Endodermal cell (in vitro differentiated cells): Measurements from ENCODE around the gene TECR. TPM values are rescaled to one million over a fixed set of nuclear protein-coding genes. Genes with fewer than 3 reads are reported as not detected.
"Not testable (repeated sequence)": the region's sequence is repeated elsewhere in the genome, so short reads cannot be mapped to it uniquely, and the experiment has no call there.

Experiments used
- DNase-seq: peaks from one replicate; pipeline ENCODE4 v3.0.0-alpha.2; 2017
- H3K27ac ChIP-seq: 2 replicates; pipeline ENCODE4 v1.5.1; 2013; ENCODE audit warnings: mild to moderate bottlenecking, low read depth, low read length, moderate library complexity
- H3K27me3 ChIP-seq: 2 replicates; pipeline ENCODE4 v1.6.1; 2013; ENCODE audit warnings: mild to moderate bottlenecking, low read length, moderate library complexity; ENCODE audit not compliant: insufficient read depth, control insufficient read depth, poor library complexity, severe bottlenecking
- H3K36me3 ChIP-seq: 2 replicates; pipeline ENCODE4 v1.7.0; 2013; ENCODE audit warnings: mild to moderate bottlenecking, low read length, moderate library complexity; ENCODE audit not compliant: control insufficient read depth, insufficient read depth
- H3K4me1 ChIP-seq: one replicate; pipeline ENCODE4 v1.7.0; 2013; ENCODE audit warnings: low read length; ENCODE audit not compliant: control insufficient read depth, insufficient read depth
- H3K4me3 ChIP-seq: 2 replicates; pipeline ENCODE4 v1.5.1; 2013; ENCODE audit warnings: mild to moderate bottlenecking, low read length, moderate library complexity
- H3K9ac ChIP-seq: 2 replicates; pipeline ENCODE4 v1.6.1; 2013; ENCODE audit warnings: mild to moderate bottlenecking, low read length, moderate library complexity; ENCODE audit not compliant: poor library complexity, severe bottlenecking; ENCODE audit errors: extremely low read depth
- H3K9me3 ChIP-seq: 2 replicates; pipeline ENCODE4 v1.6.1; 2013; ENCODE audit warnings: mild to moderate bottlenecking, low read length, moderate library complexity; ENCODE audit not compliant: control insufficient read depth
- H3K27ac Mint-ChIP-seq: 2 replicates; pipeline ENCODE4 v1.8.0; 2020; ENCODE audit warnings: mixed read lengths
- H3K27me3 Mint-ChIP-seq: 2 replicates; pipeline ENCODE4 v1.8.0; 2021; ENCODE audit warnings: mild to moderate bottlenecking, mixed read lengths; ENCODE audit not compliant: insufficient read depth
- H3K36me3 Mint-ChIP-seq: 2 replicates; pipeline ENCODE4 v1.8.0; 2020; ENCODE audit warnings: low read depth, mixed read lengths
- H3K4me1 Mint-ChIP-seq: 2 replicates; pipeline ENCODE4 v1.8.0; 2020; ENCODE audit warnings: mixed read lengths
- H3K4me3 Mint-ChIP-seq: 2 replicates; pipeline ENCODE4 v1.8.0; 2020; ENCODE audit warnings: mild to moderate bottlenecking, moderate library complexity, mixed read lengths
- H3K9me3 Mint-ChIP-seq: 2 replicates; pipeline ENCODE4 v1.8.0; 2020; ENCODE audit warnings: mild to moderate bottlenecking, mixed read lengths
- CTCF ChIP-seq: fragments of 200-600 bp; sonication (generic); conservative IDR thresholded peaks from 2 replicates; pipeline ENCODE4 v1.5.0; 2021; ENCODE audit warnings: antibody characterized with exemption, mild to moderate bottlenecking
- WGBS, 2 experiments: methylation state at CpG; one replicate each; pipeline versions ENCODE4 v1.1.5 to v1.1.7; 2013; ENCODE audit warnings: missing lambda C conversion rate in 2 of 2, mixed read lengths in 1 of 2; ENCODE audit not compliant: insufficient coverage in 1 of 2, insufficient read length in 1 of 2; 5-methylcytosine and 5-hydroxymethylcytosine counted together
- total RNA-seq, 2 donors: library from RNA; stranded (reverse); fragmentation: NEBNext Ultra II Directional in 1 of 2; extraction: Animal tissue kit (Norgen Biotek cat#: 25700) in 1 of 2; gene quantifications; 2 replicates in 1 of 2; 3 replicates in 1 of 2; pipeline ENCODE4 v1.2.1, GENCODE V29; 2021

Gene TECR
- total RNA-seq, 2 donors from 2014 or later: 127 to 140 TPM

DNA sequence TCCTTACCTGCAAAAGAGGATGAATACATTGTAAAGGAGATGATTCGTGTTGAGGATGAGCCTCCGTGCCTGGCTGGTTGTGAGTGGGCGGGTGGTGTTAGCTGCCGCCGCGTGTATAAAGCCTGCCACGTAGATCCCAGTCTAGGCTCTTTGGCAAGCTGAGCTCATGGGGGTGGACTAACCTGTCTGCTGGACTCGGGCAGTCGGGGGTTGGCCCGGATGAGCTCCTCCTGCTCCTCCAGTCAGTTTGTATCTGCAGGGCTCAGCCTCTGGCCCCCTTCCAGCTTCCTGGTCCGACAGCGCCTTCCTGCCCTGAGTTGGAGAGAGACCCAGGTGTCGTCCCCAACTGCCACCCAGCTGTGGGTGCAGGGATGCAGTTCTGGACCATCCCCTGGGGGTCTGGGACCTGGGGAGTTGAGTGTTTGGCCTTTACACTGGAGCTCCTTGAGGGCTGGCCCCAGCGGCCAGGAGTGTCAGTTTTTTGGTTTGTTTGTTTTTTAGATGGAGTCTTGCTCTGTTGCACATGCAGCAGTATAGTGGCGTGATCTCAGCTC, 20.9 kb downstream of the TECR start:
- Histone ChIP-seq H3K36me3 (peaks cover 5% of the 10 kb centered on the region), H3K27me3 (no peaks in the 10 kb centered on the region), H3K4me3 (no peak overlapping the region), H3K9me3 (no peaks in the 10 kb centered on the region), H3K9ac (no peak overlapping the region), H3K4me1 (no peaks in the 10 kb centered on the region), H3K27ac (no peak overlapping the region)
- Mint-ChIP-seq H3K4me1 (peaks cover 2% of the 10 kb centered on the region), H3K36me3 (peaks cover 17% of the 10 kb centered on the region), H3K4me3 (no peak overlapping the region), H3K27ac (no peak overlapping the region), H3K9me3 (no peaks in the 10 kb centered on the region), H3K27me3 (no peaks in the 10 kb centered on the region)
- 90% methylated on average over 7 to 15 of the region's 15 CpGs for WGBS, 2 experiments
- TF ChIP-seq CTCF: no peak
- DNase-seq: no peak

- Mint-ChIP-seq H3K27ac (peak overlapping the region; percentile 35), H3K36me3 (peaks cover 15% of the 10 kb centered on the region)
- not testable (repeated sequence) for H3K27ac ChIP-seq, H3K9me3 ChIP-seq, H3K9me3 Mint-ChIP-seq, H3K4me1 Mint-ChIP-seq, H3K4me3 ChIP-seq, H3K4me1 ChIP-seq, H3K36me3 ChIP-seq, H3K27me3 Mint-ChIP-seq, H3K27me3 ChIP-seq, H3K9ac ChIP-seq, H3K4me3 Mint-ChIP-seq
- peak; percentile 95 for DNase-seq
- peak; percentile 75 for TF ChIP-seq CTCF
- WGBS, 2 experiments: 72 to 77% methylated on average over 6 to 11 of the region's 12 CpGs
These were observed 22.0 kb downstream of the TECR start for GRCh38 chr19:14551134-14552005.

DNA sequence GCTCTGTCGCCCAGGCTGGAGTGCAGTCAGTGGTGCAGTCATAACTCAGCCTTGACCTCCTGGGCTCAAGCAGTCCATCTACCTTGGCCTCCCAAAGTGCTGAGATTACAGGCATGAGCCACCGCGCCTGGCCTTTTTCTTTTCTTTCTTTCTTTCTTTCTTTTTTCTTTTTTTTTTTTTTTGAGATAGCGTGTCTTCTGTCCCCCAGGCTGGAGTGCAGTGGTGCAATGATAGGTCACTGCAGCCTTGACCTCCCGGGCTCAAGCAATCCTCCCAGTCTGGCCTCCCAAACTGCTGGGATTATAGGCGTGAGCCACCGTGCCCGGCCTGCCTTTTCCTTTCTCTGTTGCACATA, 22.6 kb downstream of the TECR start:
- H3K27ac Mint-ChIP-seq, H3K9me3 Mint-ChIP-seq, H3K27me3 ChIP-seq, H3K36me3 ChIP-seq, H3K27ac ChIP-seq, DNase-seq, H3K9ac ChIP-seq, H3K27me3 Mint-ChIP-seq, H3K9me3 ChIP-seq, H3K4me1 ChIP-seq, H3K4me1 Mint-ChIP-seq, H3K4me3 ChIP-seq, H3K4me3 Mint-ChIP-seq: not testable (repeated sequence)
- peaks cover 15% of the 10 kb centered on the region for H3K36me3 Mint-ChIP-seq
- 65 to 91% methylated on average over 2 to 8 of the region's 8 CpGs for WGBS, 2 experiments
